Esophagus squamous epithelium (tissue), 5 donors: Measurements from ENCODE around the gene NSUN4. TPM values are rescaled to one million over a fixed set of nuclear protein-coding genes. Genes with fewer than 3 reads are reported as not detected.

ENCODE experiments used
- DNase-seq: peaks from one replicate; lab custom pipeline; 2025; lab: John Stamatoyannopoulos, UW
- H3K27ac ChIP-seq, 4 donors: fragments of 200-600 bp; sonication (generic); one replicate each; pipeline ENCODE4 v1.5.1; 2016 to 2019; ENCODE audit warnings: mild to moderate bottlenecking in 1 of 4
- H3K27me3 ChIP-seq, 4 donors: fragments of 200-600 bp; sonication (generic); 1 replicate in 3 of 4; 2 replicates in 1 of 4; pipeline versions ENCODE4 v1.5.1 to v1.6.0; 2017 to 2021; ENCODE audit warnings: antibody characterized with exemption in 1 of 4
- H3K36me3 ChIP-seq, 3 donors: fragments of 200-600 bp; sonication (generic); one replicate each; pipeline ENCODE4 v1.5.1; 2016 to 2019
- H3K4me1 ChIP-seq, 3 donors: fragments of 200-600 bp; sonication (generic); one replicate each; pipeline ENCODE4 v1.5.1; 2017 to 2019
- H3K4me3 ChIP-seq, 4 donors: fragments of 200-600 bp; sonication (generic); 1 replicate in 3 of 4; 2 replicates in 1 of 4; pipeline ENCODE4 v1.5.1; 2016 to 2019; ENCODE audit warnings: mild to moderate bottlenecking in 2 of 4, moderate library complexity in 1 of 4
- H3K9me3 ChIP-seq, 3 donors: fragments of 200-600 bp; sonication (generic); one replicate each; pipeline ENCODE4 v1.5.1; 2016 to 2019
- POLR2A ChIP-seq, 4 donors: fragments of 450-650 bp; IDR thresholded peaks; one replicate each; pipeline ENCODE4 v1.6.1; 2017; ENCODE audit warnings: antibody characterized with exemption in 4 of 4, mild to moderate bottlenecking in 4 of 4, moderate library complexity in 3 of 4
- WGBS, 2 donors: methylation state at CpG; one replicate each; pipeline ENCODE4 v1.1.5; 2018; 5-methylcytosine and 5-hydroxymethylcytosine counted together
- intact Hi-C: fragments of 100-400 bp; cut with DNase I; formaldehyde crosslinking; loops from one replicate; pipeline ENCODE4 v1.15.0; 2022
- total RNA-seq, 4 donors: library from RNA; depleted of rRNA; stranded (reverse); fragments of >200 nt; gene quantifications; one replicate each; pipeline ENCODE4 v1.1.0, GENCODE V29; 2016
- TF ChIP-seq, protein P1 (sequence below), 6 experiments: fragments of 450-650 bp in 4 of 6; fragments of 200-600 bp in 2 of 6; sonication (generic) in 2 of 6; IDR thresholded peaks; one replicate each; pipeline ENCODE4 v1.5.1; 2016 to 2019; ENCODE audit warnings: antibody characterized with exemption in 6 of 6, mild to moderate bottlenecking in 4 of 6, moderate library complexity in 4 of 6
- donor health status: DM: yes; HTN: yes; CAD: no.

Gene NSUN4
- total RNA-seq, 4 donors from 2014 or later, result 10.1 to 22.1 (median 16.2) TPM

- Histone ChIP-seq H3K4me3 (peak overlapping the region; percentile 70 to 81 (median 76)), H3K27me3 (no peaks in the 10 kb centered on the region), H3K27ac (peak overlapping the region; percentile 95 to 98 (median 97)), H3K36me3 (peaks cover 0 to 45% (median 0%) of the 10 kb centered on the region in 3 donors), H3K9me3 (no peaks in the 10 kb centered on the region), H3K4me1 (peaks cover 4 to 34% (median 12%) of the 10 kb centered on the region in 3 donors)
- no peak for TF ChIP-seq POLR2A (IDR thresholded peaks at IDR 0.05)
- TF ChIP-seq, protein P1, sequence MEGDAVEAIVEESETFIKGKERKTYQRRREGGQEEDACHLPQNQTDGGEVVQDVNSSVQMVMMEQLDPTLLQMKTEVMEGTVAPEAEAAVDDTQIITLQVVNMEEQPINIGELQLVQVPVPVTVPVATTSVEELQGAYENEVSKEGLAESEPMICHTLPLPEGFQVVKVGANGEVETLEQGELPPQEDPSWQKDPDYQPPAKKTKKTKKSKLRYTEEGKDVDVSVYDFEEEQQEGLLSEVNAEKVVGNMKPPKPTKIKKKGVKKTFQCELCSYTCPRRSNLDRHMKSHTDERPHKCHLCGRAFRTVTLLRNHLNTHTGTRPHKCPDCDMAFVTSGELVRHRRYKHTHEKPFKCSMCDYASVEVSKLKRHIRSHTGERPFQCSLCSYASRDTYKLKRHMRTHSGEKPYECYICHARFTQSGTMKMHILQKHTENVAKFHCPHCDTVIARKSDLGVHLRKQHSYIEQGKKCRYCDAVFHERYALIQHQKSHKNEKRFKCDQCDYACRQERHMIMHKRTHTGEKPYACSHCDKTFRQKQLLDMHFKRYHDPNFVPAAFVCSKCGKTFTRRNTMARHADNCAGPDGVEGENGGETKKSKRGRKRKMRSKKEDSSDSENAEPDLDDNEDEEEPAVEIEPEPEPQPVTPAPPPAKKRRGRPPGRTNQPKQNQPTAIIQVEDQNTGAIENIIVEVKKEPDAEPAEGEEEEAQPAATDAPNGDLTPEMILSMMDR (IDR thresholded peaks at IDR 0.05), result no peak
- DNase-seq, result no peak
- intact Hi-C loops, result loop anchor here (5.0 kb wide), 1 partner anchor 39 kb away; the partner anchor contains the start of genes LRRC41 and UQCRH
- WGBS, 2 donors, result 41 to 53% methylated on average over 19 to 31 of the region's 31 CpGs
Measured at GRCh38 chr1:46341222-46342083, 846 bp downstream of the NSUN4 start.

DNA sequence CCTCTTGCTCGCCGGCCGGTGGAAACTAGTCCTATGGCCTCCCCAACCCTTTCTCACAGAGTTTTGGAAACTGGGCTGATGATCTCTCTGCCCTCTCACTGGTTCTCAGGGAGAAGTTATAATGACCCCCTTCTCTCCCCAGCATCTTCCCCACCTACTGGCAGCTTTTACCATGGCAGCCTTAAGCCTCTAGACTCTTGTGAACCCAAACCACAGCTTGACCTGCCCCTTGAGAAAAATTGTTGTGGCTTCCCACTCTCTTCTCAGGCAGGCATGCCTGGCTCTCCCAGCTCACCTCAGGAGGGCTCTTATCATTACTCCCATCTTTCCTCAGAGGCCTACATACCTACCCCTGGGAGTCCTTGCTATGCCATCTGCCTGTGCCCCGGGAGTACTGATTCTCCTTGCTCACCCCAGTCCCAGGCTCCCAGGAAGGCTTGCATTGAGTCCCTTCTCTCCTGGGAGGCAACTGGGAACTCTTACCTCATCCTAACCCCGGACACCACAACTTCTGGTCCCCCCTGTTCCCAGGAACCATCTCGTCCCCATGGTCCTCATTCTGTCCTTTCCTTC lies 1.6 kb downstream of the NSUN4 start:
- 88 to 92% methylated on average over 6 of the region's 6 CpGs for WGBS, 2 donors
- Histone ChIP-seq H3K36me3 (peaks cover 0 to 52% (median 3%) of the 10 kb centered on the region in 3 donors), H3K27ac (peak overlapping the region; percentile 95 to 98 (median 97)), H3K9me3 (no peaks in the 10 kb centered on the region), H3K4me1 (peaks cover 4 to 34% (median 12%) of the 10 kb centered on the region in 3 donors), H3K4me3 (no peak overlapping the region), H3K27me3 (no peaks in the 10 kb centered on the region)
- no peak for TF ChIP-seq POLR2A (IDR thresholded peaks at IDR 0.05)
- TF ChIP-seq, protein P1 (IDR thresholded peaks at IDR 0.05), result peak in 1 of 6 experiments; percentile 34
- DNase-seq, result no peak
- intact Hi-C loops, result loop anchor here (5.0 kb wide), 1 partner anchor 40 kb away; the partner anchor contains the start of genes LRRC41 and UQCRH

DNA sequence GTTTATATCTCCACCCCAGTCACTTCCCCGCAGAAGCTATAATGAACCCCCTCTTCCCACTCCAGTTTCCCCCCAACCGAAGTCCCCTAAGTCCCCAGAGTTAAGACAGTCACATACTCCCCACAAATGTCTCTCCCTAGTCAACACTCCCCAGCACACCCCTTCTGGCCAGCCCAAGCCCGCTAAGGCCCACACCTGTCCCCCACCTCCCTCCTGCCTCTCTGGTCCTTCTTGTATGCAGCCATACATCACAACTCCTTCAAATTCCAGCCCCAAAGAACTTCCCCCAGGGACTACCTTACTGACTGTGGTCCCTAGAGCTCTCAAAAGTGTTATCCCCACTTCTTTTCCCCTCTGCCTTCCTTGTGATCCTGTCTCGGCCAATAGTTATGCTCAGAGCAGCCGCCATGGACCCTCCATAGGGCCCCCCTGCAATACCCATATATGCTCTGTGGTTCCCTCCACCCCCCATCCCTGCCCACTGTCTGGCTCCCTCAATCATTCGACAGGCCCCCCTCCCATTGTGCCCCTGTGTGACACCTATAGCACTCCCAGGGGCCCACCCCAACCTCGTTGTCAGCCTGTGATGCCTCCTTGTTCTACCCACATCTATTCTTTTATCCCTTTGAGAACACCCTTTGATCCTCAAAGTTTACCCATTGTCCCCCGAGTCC lies 2.2 kb downstream of the NSUN4 start:
- Histone ChIP-seq H3K27ac (peak overlapping the region in 1 of 4 donors; percentile 98), H3K36me3 (peaks cover 0 to 59% (median 6%) of the 10 kb centered on the region in 3 donors)

GRCh38 chr1:46343351-46343695 lies 2.7 kb downstream of the NSUN4 start:
- 88% methylated on average over 4 of the region's 4 CpGs; no CpG with 5 or more reads in 1 of the 2 donors for WGBS, 2 donors
- intact Hi-C loops, result loop anchor here (5.0 kb wide), 1 partner anchor 41 kb away; the partner anchor contains the start of genes LRRC41 and UQCRH

More for the DNA sequence above, 2.2 kb downstream of the NSUN4 start:
- TF ChIP-seq, protein P1 (IDR thresholded peaks at IDR 0.05), result no peak
- no peak for TF ChIP-seq POLR2A (IDR thresholded peaks at IDR 0.05)
- DNase-seq, result no peak
- no peak overlapping the region for H3K4me3 ChIP-seq
- H3K4me1 ChIP-seq, result peaks cover 4 to 34% (median 12%) of the 10 kb centered on the region in 3 donors
- no peaks in the 10 kb centered on the region for H3K9me3 ChIP-seq
- no peaks in the 10 kb centered on the region for H3K27me3 ChIP-seq
- intact Hi-C loops, result loop anchor here (5.0 kb wide), 1 partner anchor 41 kb away; the partner anchor contains the start of genes LRRC41 and UQCRH
- WGBS, 2 donors, result 85 to 88% methylated on average over 8 of the region's 8 CpGs

More at GRCh38 chr1:46343351-46343695, 2.7 kb downstream of the NSUN4 start:
- H3K4me3 ChIP-seq, result no peak overlapping the region
- DNase-seq, result no peak
- peaks cover 4 to 34% (median 12%) of the 10 kb centered on the region in 3 donors for H3K4me1 ChIP-seq
- H3K27me3 ChIP-seq, result no peaks in the 10 kb centered on the region
- H3K27ac ChIP-seq, result no peak overlapping the region
- peaks cover 0 to 62% (median 6%) of the 10 kb centered on the region in 3 donors for H3K36me3 ChIP-seq
- TF ChIP-seq POLR2A (IDR thresholded peaks at IDR 0.05), result no peak
- TF ChIP-seq, protein P1 (IDR thresholded peaks at IDR 0.05), result no peak
- H3K9me3 ChIP-seq, result no peaks in the 10 kb centered on the region
